B cell (primary cell): ENCODE measurements around the gene AOAH. TPM values are rescaled to one million over a fixed set of nuclear protein-coding genes. Genes with fewer than 3 reads are reported as not detected.

Experiments
- ATAC-seq: fragments of 200-7000 bp; cut with Tn5 transposase; one replicate; pipeline ENCODE4 v1.10.0; 2021; ENCODE audit warnings: low read depth, mild to moderate bottlenecking, moderate number of reproducible peaks, moderate library complexity
- CTCF ChIA-PET: fragments of 350-600 bp; sonication (Branson Sonifier 250); formaldehyde crosslinking; loops from one replicate; lab custom pipeline; 2021; ENCODE audit warnings: antibody characterized with exemption, inconsistent platforms; lab: Charles Lee
- POLR2A ChIA-PET: fragments of 350-600 bp; sonication (Branson Sonifier 250); formaldehyde crosslinking; loops from one replicate; lab custom pipeline; 2021; ENCODE audit warnings: antibody characterized with exemption; lab: Charles Lee
- DNase-seq: peaks from one replicate; pipeline ENCODE4 v3.0.0; 2013
- H2AFZ ChIP-seq: 2 replicates; pipeline ENCODE4 v1.6.1; 2012; ENCODE audit warnings: mild to moderate bottlenecking, low read depth, low read length; ENCODE audit not compliant: insufficient read depth, poor library complexity, severe bottlenecking
- H3K27ac ChIP-seq, 2 donors: 1 replicate in 1 of 2; 2 replicates in 1 of 2; pipeline ENCODE4 v1.5.1; 2012 to 2013; ENCODE audit warnings: low read length in 2 of 2, mild to moderate bottlenecking in 2 of 2, moderate library complexity in 1 of 2
- H3K27me3 ChIP-seq, 4 experiments: fragments of 200-600 bp in 1 of 4; sonication (generic) in 1 of 4; replicated peaks in 1 of 4; 1 replicate in 2 of 4; 2 replicates in 2 of 4; pipeline versions ENCODE4 v1.6.1 to v1.7.0; 2013 to 2016; ENCODE audit warnings: low read length in 3 of 4, mild to moderate bottlenecking in 2 of 4, mixed read lengths in 1 of 4, moderate library complexity in 1 of 4; ENCODE audit not compliant: insufficient read depth in 4 of 4, control insufficient read depth in 3 of 4; ENCODE audit errors: control extremely low read depth in 1 of 4
- H3K36me3 ChIP-seq, 2 experiments: replicated peaks in 1 of 2; 1 replicate in 1 of 2; 2 replicates in 1 of 2; pipeline versions ENCODE4 v1.6.1 to v1.7.1; 2013; ENCODE audit warnings: low read length in 1 of 2; ENCODE audit not compliant: insufficient read depth in 2 of 2, control insufficient read depth in 1 of 2; ENCODE audit errors: control extremely low read depth in 1 of 2, extremely low read depth in 1 of 2
- H3K4me1 ChIP-seq, 2 donors: fragments of 200-600 bp in 1 of 2; sonication (generic) in 1 of 2; 1 replicate in 1 of 2; 2 replicates in 1 of 2; pipeline versions ENCODE4 v1.5.1 to v1.6.1; 2013 to 2017; ENCODE audit warnings: low read length in 2 of 2; ENCODE audit not compliant: control insufficient read depth in 2 of 2, insufficient read depth in 2 of 2
- H3K4me2 ChIP-seq: replicated peaks from 2 replicates; pipeline ENCODE3; 2012; ENCODE audit warnings: mild to moderate bottlenecking, low read depth, low read length; ENCODE audit not compliant: poor library complexity, severe bottlenecking
- H3K4me3 ChIP-seq, 5 experiments: fragments of 200-600 bp in 1 of 5; sonication (generic) in 1 of 5; 1 replicate in 3 of 5; 2 replicates in 2 of 5; pipeline versions ENCODE4 v1.5.1 to v1.7.0; 2011 to 2016; ENCODE audit warnings: low read length in 4 of 5, mild to moderate bottlenecking in 4 of 5, low read depth in 2 of 5, control low read depth in 1 of 5, moderate library complexity in 1 of 5; ENCODE audit not compliant: insufficient read depth in 1 of 5; ENCODE audit errors: control extremely low read depth in 1 of 5, extremely low read depth in 1 of 5
- H3K79me2 ChIP-seq: fragments of 200-600 bp; sonication (generic); one replicate; pipeline ENCODE4 v1.6.0; 2016; ENCODE audit warnings: low read length; ENCODE audit not compliant: control insufficient read depth, insufficient read depth
- H3K9ac ChIP-seq: fragments of 200-600 bp; sonication (generic); 2 replicates; pipeline ENCODE4 v1.6.1; 2017; ENCODE audit warnings: mild to moderate bottlenecking, low read length, moderate library complexity
- H3K9me3 ChIP-seq, 3 donors: one replicate each; pipeline versions ENCODE4 v1.6.1 to v1.7.1; 2013; ENCODE audit warnings: low read length in 2 of 3; ENCODE audit not compliant: control insufficient read depth in 2 of 3, insufficient read depth in 1 of 3; ENCODE audit errors: control extremely low read depth in 1 of 3
- H4K20me1 ChIP-seq: 2 replicates; pipeline ENCODE4 v1.6.0; 2012; ENCODE audit warnings: mild to moderate bottlenecking, low read length; ENCODE audit not compliant: insufficient read depth, control insufficient read depth, poor library complexity, severe bottlenecking
- H3K27ac Mint-ChIP-seq: one replicate; pipeline ENCODE4 v1.8.0; 2021; ENCODE audit warnings: mixed read lengths
- H3K27me3 Mint-ChIP-seq: one replicate; pipeline ENCODE4 v1.8.0; 2021; ENCODE audit warnings: mixed read lengths
- H3K4me1 Mint-ChIP-seq: one replicate; pipeline ENCODE4 v1.8.0; 2021; ENCODE audit warnings: mixed read lengths
- H3K4me3 Mint-ChIP-seq: one replicate; pipeline ENCODE4 v1.8.0; 2021; ENCODE audit warnings: mixed read lengths
- H3K9me3 Mint-ChIP-seq: one replicate; pipeline ENCODE4 v1.8.0; 2022; ENCODE audit warnings: mixed read lengths; ENCODE audit not compliant: insufficient read depth
- CTCF ChIP-seq: fragments of 200-600 bp; IDR thresholded peaks from one replicate; pipeline ENCODE4 v1.8.0; 2022; ENCODE audit warnings: antibody characterized with exemption, mild to moderate bottlenecking
- EZH2 ChIP-seq: IDR thresholded peaks from 2 replicates; pipeline ENCODE4 v1.6.1; 2012; ENCODE audit warnings: borderline replicate concordance, low read depth, mild to moderate bottlenecking, moderate library complexity, low read length; ENCODE audit not compliant: insufficient read depth, poor library complexity, severe bottlenecking
- WGBS: methylation state at CpG from one replicate; pipeline ENCODE4 v1.1.5; 2013; ENCODE audit warnings: missing lambda C conversion rate; ENCODE audit not compliant: insufficient coverage; 5-methylcytosine and 5-hydroxymethylcytosine counted together
- intact Hi-C: fragments of 100-400 bp; cut with micrococcal nuclease; formaldehyde crosslinking; loops from one replicate; pipeline ENCODE4 v1.10.0; 2022
- polyA plus RNA-seq: library from polyadenylated mRNA; depleted of rRNA; stranded (reverse); fragments of >200 nt; gene quantifications from 2 replicates; pipeline ENCODE4 v1.2.3, GENCODE V29; 2012
- total RNA-seq, 2 donors: library from RNA; stranded (reverse); fragments of 120-200 nt in 1 of 2; gene quantifications; 1 replicate in 1 of 2; 2 replicates in 1 of 2; pipeline versions ENCODE4 v1.2.3 to v1.2.4, GENCODE V29; 2013 to 2022

Gene AOAH
- total and polyA plus RNA-seq, 2 donors (not counting 1 experiment from before 2014, with no cell fraction given), result 2.6 to 5.0 TPM

GRCh38 chr7:36663481-36663880 is 60.8 kb downstream of the AOAH start:
- Mint-ChIP-seq H3K27ac (no peak overlapping the region), H3K4me3 (no peak overlapping the region), H3K27me3 (no peaks in the 10 kb centered on the region), H3K9me3 (no peaks in the 10 kb centered on the region), H3K4me1 (no peaks in the 10 kb centered on the region)
- no peak for DNase-seq
- H3K79me2 ChIP-seq, result no peaks in the 10 kb centered on the region
- no peaks in the 10 kb centered on the region for H3K4me1 ChIP-seq
- no peak overlapping the region for H3K9ac ChIP-seq
- H2AFZ ChIP-seq, result no peak overlapping the region
- H3K4me3 ChIP-seq, result no peak overlapping the region
- no peak overlapping the region for H3K27ac ChIP-seq
- H3K27me3 ChIP-seq, result no peaks in the 10 kb centered on the region
- H3K9me3 ChIP-seq, result no peaks in the 10 kb centered on the region
- TF ChIP-seq CTCF (no peak), EZH2 (no peak)
- no peaks in the 10 kb centered on the region for H4K20me1 ChIP-seq
- H3K36me3 ChIP-seq, result peaks cover 0 to 1% of the 10 kb centered on the region in 2 experiments
- no peak for ATAC-seq
- 100% methylated on average over 1 of the region's 4 CpGs for WGBS
- CTCF ChIA-PET, result interaction anchor here (0.6 kb wide), 1 partner anchor 72 kb away, joined by 3 read pairs; no protein-coding TSS in a partner anchor
- intact Hi-C loops, result no loop called here
- POLR2A ChIA-PET, result no interaction called here
- no peak overlapping the region for H3K4me2 ChIP-seq

GRCh38 chr7:36661135-36661840 is 63.0 kb downstream of the AOAH start:
- TF ChIP-seq CTCF (no peak), EZH2 (no peak)
- H3K27me3 ChIP-seq, result no peaks in the 10 kb centered on the region
- POLR2A ChIA-PET, result no interaction called here
- no peak overlapping the region for H3K27ac ChIP-seq
- Mint-ChIP-seq H3K4me1 (no peaks in the 10 kb centered on the region), H3K27me3 (no peaks in the 10 kb centered on the region), H3K9me3 (no peaks in the 10 kb centered on the region), H3K4me3 (no peak overlapping the region), H3K27ac (no peak overlapping the region)
- no peaks in the 10 kb centered on the region for H3K79me2 ChIP-seq
- no peaks in the 10 kb centered on the region for H3K9me3 ChIP-seq
- DNase-seq, result no peak
- no peak for ATAC-seq
- H3K36me3 ChIP-seq, result peaks cover 0 to 1% of the 10 kb centered on the region in 2 experiments
- CTCF ChIA-PET, result no interaction called here
- H2AFZ ChIP-seq, result no peak overlapping the region
- H3K4me2 ChIP-seq, result no peak overlapping the region
- WGBS, result 83% methylated on average over 5 of the region's 7 CpGs
- intact Hi-C loops, result no loop called here
- H3K4me1 ChIP-seq, result no peaks in the 10 kb centered on the region
- no peaks in the 10 kb centered on the region for H4K20me1 ChIP-seq
- no peak overlapping the region for H3K4me3 ChIP-seq
- no peak overlapping the region for H3K9ac ChIP-seq
